Measurements from ENCODE around the gene CDK14.

Gene CDK14

GRCh38 chr7:90595801-90596670 is at the start of gene CDK14:
CDK14 (plus strand) TSS chr7:90596321; CDS start chr7:90596628, 307 bp downstream.
- DNase-seq: peak; percentile 83

- no peak for DNase-seq
Observed at GRCh38 chr7:90551036-90551435, 45.1 kb upstream of the CDK14 start.

GRCh38 chr7:90552521-90552920 is 43.6 kb upstream of the CDK14 start:
- DNase-seq: peak; percentile 14

GRCh38 chr7:90560730-90561129 is 35.4 kb upstream of the CDK14 start:
- DNase-seq: no peak

GRCh38 chr7:90563286-90563685 is 32.8 kb upstream of the CDK14 start:
- DNase-seq: no peak

GRCh38 chr7:90564455-90564854 is 31.7 kb upstream of the CDK14 start:
- no peak for DNase-seq

GRCh38 chr7:90568213-90568612 is 27.9 kb upstream of the CDK14 start:
- DNase-seq: peak; percentile 77

- no peak for DNase-seq
Observed at GRCh38 chr7:90569368-90569767, 26.8 kb upstream of the CDK14 start.

GRCh38 chr7:90570373-90570959 is 25.7 kb upstream of the CDK14 start:
- no peak for DNase-seq

- DNase-seq: no peak
Observed at GRCh38 chr7:90574146-90574819, 21.8 kb upstream of the CDK14 start.

- no peak for DNase-seq
Observed at GRCh38 chr7:90574820-90575187, 21.3 kb upstream of the CDK14 start.

GRCh38 chr7:90579181-90579688 is 16.9 kb upstream of the CDK14 start:
- DNase-seq: peak; percentile 62

GRCh38 chr7:90580051-90580450 is 16.1 kb upstream of the CDK14 start:
- no peak for DNase-seq

GRCh38 chr7:90582164-90582563 is 14.0 kb upstream of the CDK14 start:
- DNase-seq: no peak

GRCh38 chr7:90584378-90584777 is 11.7 kb upstream of the CDK14 start:
- DNase-seq: no peak

- DNase-seq: no peak
Observed at GRCh38 chr7:90586091-90586490, 10.0 kb upstream of the CDK14 start.

GRCh38 chr7:90587766-90588165 is 8.4 kb upstream of the CDK14 start:
- DNase-seq: no peak

- no peak for DNase-seq
Observed at GRCh38 chr7:90592033-90592432, 4.1 kb upstream of the CDK14 start.

GRCh38 chr7:90593205-90593604 is 2.9 kb upstream of the CDK14 start:
- DNase-seq: no peak

- DNase-seq: no peak
Observed at GRCh38 chr7:90594751-90595317, 1.3 kb upstream of the CDK14 start.

GRCh38 chr7:90595342-90595800 is 750 bp upstream of the CDK14 start:
- no peak for DNase-seq

- DNase-seq: no peak
Observed at GRCh38 chr7:90596671-90597562, 796 bp downstream of the CDK14 start.

Measured in MV-4-11 (cell line).